HG02798 (cell line): ENCODE results near the gene SH3BP2.
A peak's percentile ranks its signal among the peaks of the same experiment; 100 is the strongest.

Experiments used
- ATAC-seq: cut with Tn5 transposase; IDR thresholded peaks from one replicate; pipeline ENCODE4 v1.9.1; 2021; ENCODE audit warnings: mild to moderate bottlenecking; ENCODE audit not compliant: unreplicated experiment, poor library complexity

The SH3BP2 gene

GRCh38 chr4:2792711-2793585, at the start of gene SH3BP2:
SH3BP2 (plus strand) TSS chr4:2793085; CDS start chr4:2820618, 27,533 bp downstream.
- ATAC-seq = peak; percentile 60

- no peak for ATAC-seq
Observed at GRCh38 chr4:2743518-2744445, 49.1 kb upstream of the SH3BP2 start.

GRCh38 chr4:2744576-2745270, 48.2 kb upstream of the SH3BP2 start:
- no peak for ATAC-seq

GRCh38 chr4:2745516-2745915, 47.4 kb upstream of the SH3BP2 start:
- no peak for ATAC-seq

- peak; percentile 90 for ATAC-seq
Observed at GRCh38 chr4:2745981-2746806, 46.7 kb upstream of the SH3BP2 start.

GRCh38 chr4:2746891-2747695, 45.8 kb upstream of the SH3BP2 start:
- ATAC-seq = no peak

- no peak for ATAC-seq
Observed at GRCh38 chr4:2750719-2751605, 41.9 kb upstream of the SH3BP2 start.

- ATAC-seq = no peak
Observed at GRCh38 chr4:2753436-2753835, 39.4 kb upstream of the SH3BP2 start.

- ATAC-seq = no peak
Observed at GRCh38 chr4:2754848-2755819, 37.8 kb upstream of the SH3BP2 start.

GRCh38 chr4:2755821-2756690, 36.8 kb upstream of the SH3BP2 start, which contains the start of gene TNIP2:
TNIP2 (minus strand) TSS chr4:2756336; CDS start chr4:2756289, 47 bp downstream.
- ATAC-seq = peak; percentile 70

GRCh38 chr4:2756691-2757350, 36.1 kb upstream of the SH3BP2 start:
- no peak for ATAC-seq

GRCh38 chr4:2757426-2757825, 35.5 kb upstream of the SH3BP2 start:
- no peak for ATAC-seq

- no peak for ATAC-seq
Observed at GRCh38 chr4:2761035-2761923, 31.6 kb upstream of the SH3BP2 start.

GRCh38 chr4:2762048-2762447, 30.8 kb upstream of the SH3BP2 start:
- no peak for ATAC-seq
